ENCODE data around the gene SCAPER.
"Not testable (repeated sequence)": the region's sequence is repeated elsewhere in the genome, so short reads cannot be mapped to it uniquely, and the experiment has no call there.

The SCAPER gene

GRCh38 chr15:76887280-76888141 is 17.6 kb downstream of the SCAPER start:
- not testable (repeated sequence) for H3K9me3 Mint-ChIP-seq, H3K27ac Mint-ChIP-seq, H3K4me3 Mint-ChIP-seq, ATAC-seq, H3K27me3 Mint-ChIP-seq, DNase-seq
- Mint-ChIP-seq H3K36me3 (ENCODE audit: low read depth) (peaks cover 31% of the 10 kb centered on the region), H3K4me1 (peaks cover 19% of the 10 kb centered on the region)

GRCh38 chr15:76885212-76885611 is 19.9 kb downstream of the SCAPER start:
- Mint-ChIP-seq H3K27me3 (no peaks in the 10 kb centered on the region), H3K27ac (no peak overlapping the region), H3K36me3 (ENCODE audit: low read depth) (peaks cover 28% of the 10 kb centered on the region), H3K4me1 (peaks cover 19% of the 10 kb centered on the region), H3K4me3 (no peak overlapping the region), H3K9me3 (no peaks in the 10 kb centered on the region)
- ATAC-seq (no peak), DNase-seq (no peak)

- H3K9me3 Mint-ChIP-seq, result peaks cover 4% of the 10 kb centered on the region
- ATAC-seq, result no peak
These were observed 29.2 kb downstream of the SCAPER start for GRCh38 chr15:76875911-76876310.

GRCh38 chr15:76873066-76873465 is 32.1 kb downstream of the SCAPER start:
- H3K9me3 Mint-ChIP-seq, ATAC-seq, H3K4me3 Mint-ChIP-seq, DNase-seq, H3K27me3 Mint-ChIP-seq: not testable (repeated sequence)
- H3K36me3 Mint-ChIP-seq (ENCODE audit: low read depth), result peaks cover 18% of the 10 kb centered on the region
- H3K27ac Mint-ChIP-seq, result peak overlapping the region; percentile 49
- peaks cover 13% of the 10 kb centered on the region for H3K4me1 Mint-ChIP-seq

More at GRCh38 chr15:76875911-76876310, 29.2 kb downstream of the SCAPER start:
- H3K27ac Mint-ChIP-seq, result no peak overlapping the region
- no peak for DNase-seq
- peaks cover 22% of the 10 kb centered on the region for H3K36me3 Mint-ChIP-seq (ENCODE audit: low read depth)
- H3K4me1 Mint-ChIP-seq, result peaks cover 17% of the 10 kb centered on the region
- H3K4me3 Mint-ChIP-seq, result no peak overlapping the region
- H3K27me3 Mint-ChIP-seq, result no peaks in the 10 kb centered on the region

- H3K36me3 Mint-ChIP-seq (ENCODE audit: low read depth), result peaks cover 14% of the 10 kb centered on the region
- DNase-seq (no peak), ATAC-seq (peak; percentile 72)
- H3K9me3 Mint-ChIP-seq, result peaks cover 4% of the 10 kb centered on the region
- no peaks in the 10 kb centered on the region for H3K27me3 Mint-ChIP-seq
- H3K4me3 Mint-ChIP-seq, result peak overlapping the region; percentile 60
- peaks cover 18% of the 10 kb centered on the region for H3K4me1 Mint-ChIP-seq
- H3K27ac Mint-ChIP-seq, result peak overlapping the region; percentile 96
These were observed 33.2 kb downstream of the SCAPER start for GRCh38 chr15:76871930-76872329.

GRCh38 chr15:76868740-76869139 is 36.4 kb downstream of the SCAPER start:
- H3K4me3 Mint-ChIP-seq, result no peak overlapping the region
- H3K27me3 Mint-ChIP-seq, result no peaks in the 10 kb centered on the region
- ATAC-seq, result no peak
- no peak overlapping the region for H3K27ac Mint-ChIP-seq
- DNase-seq, result no peak
- peaks cover 36% of the 10 kb centered on the region for H3K4me1 Mint-ChIP-seq
- peaks cover 4% of the 10 kb centered on the region for H3K9me3 Mint-ChIP-seq
- peaks cover 7% of the 10 kb centered on the region for H3K36me3 Mint-ChIP-seq (ENCODE audit: low read depth)

- Mint-ChIP-seq H3K36me3 (ENCODE audit: low read depth) (peaks cover 3% of the 10 kb centered on the region), H3K27ac (no peak overlapping the region), H3K4me3 (no peak overlapping the region), H3K9me3 (peaks cover under 1% of the 10 kb centered on the region), H3K27me3 (no peaks in the 10 kb centered on the region), H3K4me1 (peaks cover 41% of the 10 kb centered on the region)
- no peak for ATAC-seq
- no peak for DNase-seq
These were observed 38.3 kb downstream of the SCAPER start for GRCh38 chr15:76866716-76867321.

GRCh38 chr15:76866008-76866407 is 39.1 kb downstream of the SCAPER start:
- peak overlapping the region; percentile 43 for H3K27ac Mint-ChIP-seq
- H3K27me3 Mint-ChIP-seq, result no peaks in the 10 kb centered on the region
- DNase-seq, result no peak

GRCh38 chr15:76865548-76865991 is 39.6 kb downstream of the SCAPER start:
- DNase-seq, result no peak
- H3K27ac Mint-ChIP-seq, result peak overlapping the region; percentile 43
- peaks cover 5% of the 10 kb centered on the region for H3K36me3 Mint-ChIP-seq (ENCODE audit: low read depth)
- no peaks in the 10 kb centered on the region for H3K9me3 Mint-ChIP-seq
- peaks cover 48% of the 10 kb centered on the region for H3K4me1 Mint-ChIP-seq
- peak; percentile 89 for ATAC-seq
- H3K4me3 Mint-ChIP-seq, result no peak overlapping the region
- H3K27me3 Mint-ChIP-seq, result no peaks in the 10 kb centered on the region

More at GRCh38 chr15:76866008-76866407, 39.1 kb downstream of the SCAPER start:
- ATAC-seq, result no peak
- peaks cover 5% of the 10 kb centered on the region for H3K36me3 Mint-ChIP-seq (ENCODE audit: low read depth)
- no peaks in the 10 kb centered on the region for H3K9me3 Mint-ChIP-seq
- no peak overlapping the region for H3K4me3 Mint-ChIP-seq
- H3K4me1 Mint-ChIP-seq, result peaks cover 47% of the 10 kb centered on the region

- Mint-ChIP-seq H3K27me3 (no peaks in the 10 kb centered on the region), H3K4me3 (no peak overlapping the region), H3K9me3 (no peaks in the 10 kb centered on the region), H3K4me1 (peaks cover 48% of the 10 kb centered on the region), H3K27ac (no peak overlapping the region), H3K36me3 (ENCODE audit: low read depth) (peaks cover 5% of the 10 kb centered on the region)
- DNase-seq (no peak), ATAC-seq (no peak)
These were observed 40.6 kb downstream of the SCAPER start for GRCh38 chr15:76864586-76864985.

GRCh38 chr15:76863693-76864092 is 41.4 kb downstream of the SCAPER start:
- Mint-ChIP-seq H3K36me3 (ENCODE audit: low read depth) (peaks cover 5% of the 10 kb centered on the region), H3K9me3 (no peaks in the 10 kb centered on the region), H3K27ac (no peak overlapping the region), H3K4me1 (peaks cover 48% of the 10 kb centered on the region), H3K4me3 (no peak overlapping the region), H3K27me3 (no peaks in the 10 kb centered on the region)
- no peak for ATAC-seq
- no peak for DNase-seq

GRCh38 chr15:76863123-76863522 is 42.0 kb downstream of the SCAPER start:
- Mint-ChIP-seq H3K27me3 (no peaks in the 10 kb centered on the region), H3K27ac (no peak overlapping the region), H3K36me3 (ENCODE audit: low read depth) (peaks cover 5% of the 10 kb centered on the region), H3K9me3 (no peaks in the 10 kb centered on the region), H3K4me3 (no peak overlapping the region), H3K4me1 (peaks cover 48% of the 10 kb centered on the region)
- ATAC-seq (no peak), DNase-seq (no peak)

GRCh38 chr15:76861815-76862397 is 43.2 kb downstream of the SCAPER start:
- ATAC-seq, result no peak
- H3K27ac Mint-ChIP-seq, result no peak overlapping the region
- no peaks in the 10 kb centered on the region for H3K27me3 Mint-ChIP-seq
- H3K9me3 Mint-ChIP-seq, result no peaks in the 10 kb centered on the region
- peaks cover 8% of the 10 kb centered on the region for H3K36me3 Mint-ChIP-seq (ENCODE audit: low read depth)
- no peak overlapping the region for H3K4me3 Mint-ChIP-seq
- peaks cover 43% of the 10 kb centered on the region for H3K4me1 Mint-ChIP-seq
- DNase-seq, result no peak

GRCh38 chr15:76860201-76860600 is 44.9 kb downstream of the SCAPER start:
- peaks cover 8% of the 10 kb centered on the region for H3K9me3 Mint-ChIP-seq
- no peak overlapping the region for H3K27ac Mint-ChIP-seq
- DNase-seq (no peak), ATAC-seq (no peak)
- peaks cover 19% of the 10 kb centered on the region for H3K36me3 Mint-ChIP-seq (ENCODE audit: low read depth)
- H3K27me3 Mint-ChIP-seq, result no peaks in the 10 kb centered on the region
- peaks cover 30% of the 10 kb centered on the region for H3K4me1 Mint-ChIP-seq
- H3K4me3 Mint-ChIP-seq, result no peak overlapping the region

- not testable (repeated sequence) for H3K4me1 Mint-ChIP-seq, ATAC-seq, DNase-seq, H3K27ac Mint-ChIP-seq, H3K27me3 Mint-ChIP-seq, H3K4me3 Mint-ChIP-seq
- H3K36me3 Mint-ChIP-seq (ENCODE audit: low read depth), result peaks cover 62% of the 10 kb centered on the region
- peaks cover 33% of the 10 kb centered on the region for H3K9me3 Mint-ChIP-seq
These were observed 54.8 kb downstream of the SCAPER start for GRCh38 chr15:76850367-76850766.

All from activated naive CD8-positive, alpha-beta T cell treated with anti-CD3 and anti-CD28 coated beads, Interleukin-2, amount 50 U/mL, for 24 hours (primary cell).